Activated CD8-positive, alpha-beta T cell treated with anti-CD3 and anti-CD28 coated beads for 36 hours (primary cell): ENCODE results near the gene CFAP221. TPM values are rescaled to one million over a fixed set of nuclear protein-coding genes. Genes with fewer than 3 reads are reported as not detected.

Experiments
- ATAC-seq: fragments of 200-7000 bp; cut with Tn5 transposase; one replicate; pipeline ENCODE4 v1.10.0; 2021; ENCODE audit warnings: mild to moderate bottlenecking, moderate library complexity
- CTCF ChIA-PET: fragments of 350-600 bp; sonication (Branson Sonifier 250); formaldehyde crosslinking; loops from one replicate; lab custom pipeline; 2021; ENCODE audit warnings: antibody characterized with exemption; lab: Charles Lee
- POLR2A ChIA-PET: fragments of 350-600 bp; sonication (Branson Sonifier 250); formaldehyde crosslinking; loops from one replicate; lab custom pipeline; 2021; ENCODE audit warnings: antibody characterized with exemption; lab: Charles Lee
- DNase-seq: peaks from one replicate; pipeline ENCODE4 v3.0.0-alpha.2; 2020
- H3K27ac Mint-ChIP-seq: one replicate; pipeline ENCODE4 v1.8.0; 2021; ENCODE audit warnings: mild to moderate bottlenecking, mixed read lengths
- H3K27me3 Mint-ChIP-seq: one replicate; pipeline ENCODE4 v1.8.0; 2021; ENCODE audit warnings: mixed read lengths
- H3K36me3 Mint-ChIP-seq: one replicate; pipeline ENCODE4 v1.8.0; 2021; ENCODE audit warnings: low read depth, mixed read lengths
- H3K4me1 Mint-ChIP-seq: one replicate; pipeline ENCODE4 v1.8.0; 2021; ENCODE audit warnings: low read depth, mixed read lengths
- H3K4me3 Mint-ChIP-seq: one replicate; pipeline ENCODE4 v1.8.0; 2021; ENCODE audit warnings: mild to moderate bottlenecking, moderate library complexity, mixed read lengths
- H3K9me3 Mint-ChIP-seq: one replicate; pipeline ENCODE4 v1.8.0; 2021; ENCODE audit warnings: mixed read lengths
- intact Hi-C: fragments of 100-400 bp; cut with micrococcal nuclease; formaldehyde crosslinking; loops from one replicate; pipeline ENCODE4 v1.10.0; 2022
- total RNA-seq, 2 experiments: library from RNA; stranded (reverse); gene quantifications; one replicate each; pipeline ENCODE4 v1.2.3, GENCODE V29; 2021
- TF ChIP-seq, protein P1 (sequence below): fragments of 200-600 bp; IDR thresholded peaks from one replicate; pipeline ENCODE4 v1.8.0; 2022; ENCODE audit warnings: antibody characterized with exemption, mild to moderate bottlenecking

The CFAP221 gene
- total RNA-seq, 2 experiments from 2014 or later: not detected

DNA sequence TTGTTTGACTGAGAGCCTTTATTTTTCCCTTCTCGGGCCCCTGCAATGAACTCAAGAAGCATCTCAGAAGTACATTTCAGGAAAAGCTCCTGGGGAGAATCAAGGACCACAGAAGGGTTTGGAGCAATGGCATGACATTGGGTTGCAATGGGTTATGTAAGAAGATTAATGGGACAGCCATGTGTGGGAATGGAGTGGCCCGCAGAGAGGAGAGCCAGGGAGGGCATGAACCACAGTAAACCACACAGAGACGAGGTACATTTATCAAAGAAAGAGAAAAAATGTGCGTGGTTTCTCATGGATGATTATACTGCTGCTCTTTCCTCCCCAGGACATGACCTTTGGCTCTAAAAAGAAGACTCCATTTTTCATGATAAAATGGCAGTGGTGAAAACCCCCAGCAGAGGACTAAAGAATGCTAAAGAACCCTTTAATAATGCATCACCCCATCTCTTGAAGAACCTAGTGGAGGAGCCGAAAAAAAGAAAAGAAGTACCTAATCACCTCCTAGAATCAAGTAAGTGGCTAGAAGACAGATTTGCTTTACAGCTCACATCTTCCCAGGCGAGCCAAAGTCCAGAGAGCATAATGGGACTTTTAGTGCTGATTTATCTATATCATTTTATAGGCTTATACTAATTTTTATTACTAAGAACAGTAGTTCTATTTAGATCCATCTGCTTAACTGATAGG is 1.7 kb downstream of the CFAP221 start:
- H3K36me3 Mint-ChIP-seq: no peaks in the 10 kb centered on the region
- intact Hi-C loops: no loop called here
- ChIA-PET CTCF (interaction anchor here (2.1 kb wide), 1 partner anchor 10 kb away, joined by 6 read pairs; no protein-coding TSS in a partner anchor), POLR2A (no interaction called here)
- TF ChIP-seq, protein P1, sequence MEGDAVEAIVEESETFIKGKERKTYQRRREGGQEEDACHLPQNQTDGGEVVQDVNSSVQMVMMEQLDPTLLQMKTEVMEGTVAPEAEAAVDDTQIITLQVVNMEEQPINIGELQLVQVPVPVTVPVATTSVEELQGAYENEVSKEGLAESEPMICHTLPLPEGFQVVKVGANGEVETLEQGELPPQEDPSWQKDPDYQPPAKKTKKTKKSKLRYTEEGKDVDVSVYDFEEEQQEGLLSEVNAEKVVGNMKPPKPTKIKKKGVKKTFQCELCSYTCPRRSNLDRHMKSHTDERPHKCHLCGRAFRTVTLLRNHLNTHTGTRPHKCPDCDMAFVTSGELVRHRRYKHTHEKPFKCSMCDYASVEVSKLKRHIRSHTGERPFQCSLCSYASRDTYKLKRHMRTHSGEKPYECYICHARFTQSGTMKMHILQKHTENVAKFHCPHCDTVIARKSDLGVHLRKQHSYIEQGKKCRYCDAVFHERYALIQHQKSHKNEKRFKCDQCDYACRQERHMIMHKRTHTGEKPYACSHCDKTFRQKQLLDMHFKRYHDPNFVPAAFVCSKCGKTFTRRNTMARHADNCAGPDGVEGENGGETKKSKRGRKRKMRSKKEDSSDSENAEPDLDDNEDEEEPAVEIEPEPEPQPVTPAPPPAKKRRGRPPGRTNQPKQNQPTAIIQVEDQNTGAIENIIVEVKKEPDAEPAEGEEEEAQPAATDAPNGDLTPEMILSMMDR: no peak
- no peaks in the 10 kb centered on the region for H3K9me3 Mint-ChIP-seq
- H3K4me3 Mint-ChIP-seq: no peak overlapping the region
- ATAC-seq (no peak), DNase-seq (no peak)
- H3K27ac Mint-ChIP-seq: no peak overlapping the region
- peaks cover 8% of the 10 kb centered on the region for H3K4me1 Mint-ChIP-seq
- H3K27me3 Mint-ChIP-seq: peaks cover 42% of the 10 kb centered on the region

DNA sequence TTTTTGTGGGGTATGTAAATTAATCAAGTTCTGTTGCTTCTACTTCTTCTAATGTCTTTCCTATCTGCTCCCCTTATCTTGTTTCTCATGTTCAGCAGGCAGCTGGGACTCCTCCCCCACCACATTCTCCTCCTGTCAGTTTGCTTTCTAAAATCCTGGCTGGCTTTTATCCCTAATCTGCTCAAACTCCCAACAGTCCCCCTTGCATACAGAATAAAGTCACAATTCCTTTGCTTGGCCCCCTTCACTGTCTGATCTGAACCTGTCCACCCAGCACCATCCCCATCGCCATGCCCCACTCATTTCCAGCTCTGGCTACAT is 2.2 kb downstream of the CFAP221 start:
- DNase-seq (no peak), ATAC-seq (no peak)
- Mint-ChIP-seq H3K9me3 (no peaks in the 10 kb centered on the region), H3K4me1 (peaks cover 8% of the 10 kb centered on the region), H3K36me3 (no peaks in the 10 kb centered on the region), H3K27ac (no peak overlapping the region), H3K27me3 (peaks cover 41% of the 10 kb centered on the region), H3K4me3 (no peak overlapping the region)
- ChIA-PET POLR2A (no interaction called here), CTCF (no interaction called here)
- TF ChIP-seq, protein P1: no peak
- intact Hi-C loops: no loop called here

DNA sequence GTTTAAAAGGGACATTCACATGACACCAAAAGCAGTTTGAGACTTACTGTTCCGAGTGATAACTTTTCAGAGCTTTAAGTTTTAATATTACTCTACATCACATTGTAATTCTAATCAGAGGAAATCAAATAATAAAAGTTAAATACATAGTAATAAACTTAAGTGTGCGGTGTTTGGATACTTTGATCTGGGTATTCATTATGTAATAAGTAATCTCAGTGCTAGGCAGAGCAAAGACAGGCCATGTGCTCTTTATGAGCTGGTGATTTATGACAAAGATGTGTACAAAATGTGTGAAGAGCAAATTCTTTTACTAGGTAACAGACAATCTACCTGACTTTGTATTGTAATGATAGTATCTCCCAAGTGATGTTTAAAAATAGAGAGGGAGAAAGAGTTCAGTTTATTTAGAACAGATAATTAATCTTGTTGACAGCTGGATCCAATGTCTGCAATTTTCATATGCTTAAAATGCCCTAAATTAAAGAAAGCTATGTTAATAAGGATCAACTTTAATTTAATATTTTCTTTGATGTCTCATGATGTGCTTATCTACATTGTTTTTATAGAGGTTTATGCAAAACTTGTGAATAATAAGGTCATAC is 4.4 kb downstream of the CFAP221 start:
- ChIA-PET POLR2A (no interaction called here), CTCF (no interaction called here)
- intact Hi-C loops: no loop called here
- Mint-ChIP-seq H3K27me3 (peaks cover 26% of the 10 kb centered on the region), H3K4me3 (no peak overlapping the region), H3K9me3 (no peaks in the 10 kb centered on the region), H3K4me1 (peaks cover 4% of the 10 kb centered on the region), H3K27ac (no peak overlapping the region), H3K36me3 (no peaks in the 10 kb centered on the region)
- ATAC-seq (no peak), DNase-seq (no peak)
- TF ChIP-seq, protein P1: no peak

DNA sequence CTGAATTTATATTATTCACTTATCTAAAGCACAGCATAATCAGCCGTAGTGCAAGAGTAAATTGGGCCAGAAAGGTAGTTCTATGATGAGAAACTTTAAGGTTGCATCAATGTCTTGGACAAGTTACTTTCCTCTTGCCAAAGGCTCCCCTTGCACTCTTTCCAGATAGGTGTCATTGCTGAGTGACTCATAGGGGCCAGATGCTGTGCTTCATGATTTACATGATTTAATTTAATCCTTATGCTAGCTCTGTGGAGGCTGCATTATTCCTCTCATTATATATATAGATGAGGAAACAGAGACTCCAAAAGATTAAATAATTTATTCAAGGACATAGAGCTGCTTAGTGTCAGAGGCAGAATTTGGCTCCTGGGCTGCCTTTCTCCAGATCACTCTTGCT is 5.0 kb downstream of the CFAP221 start:
- ChIA-PET CTCF (no interaction called here), POLR2A (no interaction called here)
- intact Hi-C loops: no loop called here
- Mint-ChIP-seq H3K27me3 (peaks cover 22% of the 10 kb centered on the region), H3K36me3 (no peaks in the 10 kb centered on the region), H3K4me1 (no peaks in the 10 kb centered on the region), H3K27ac (no peak overlapping the region), H3K4me3 (no peak overlapping the region), H3K9me3 (no peaks in the 10 kb centered on the region)
- DNase-seq (no peak), ATAC-seq (no peak)
- TF ChIP-seq, protein P1: no peak

DNA sequence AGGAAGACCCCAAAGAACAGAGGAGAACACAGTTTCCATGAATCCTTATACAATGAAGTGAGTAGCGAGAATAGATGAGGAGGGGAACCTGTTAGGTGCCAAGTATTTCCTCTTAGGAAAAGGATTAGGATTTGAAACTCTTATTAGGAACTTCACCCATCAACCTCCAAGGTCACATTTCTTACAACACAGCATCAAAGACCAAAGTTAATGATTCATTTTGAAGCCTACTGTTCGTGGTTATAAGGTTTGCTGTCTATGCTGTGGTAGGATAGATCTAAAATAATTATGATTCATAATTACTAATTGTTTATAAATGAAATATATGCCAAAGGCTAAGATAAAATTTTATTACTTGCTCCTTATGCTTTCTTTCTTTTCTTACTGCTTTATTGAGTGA is 6.1 kb downstream of the CFAP221 start:
- ChIA-PET CTCF (no interaction called here), POLR2A (no interaction called here)
- H3K4me3 Mint-ChIP-seq: no peak overlapping the region
- TF ChIP-seq, protein P1: no peak
- no peaks in the 10 kb centered on the region for H3K9me3 Mint-ChIP-seq
- H3K4me1 Mint-ChIP-seq: no peaks in the 10 kb centered on the region
- H3K36me3 Mint-ChIP-seq: no peaks in the 10 kb centered on the region
- H3K27me3 Mint-ChIP-seq: peaks cover 19% of the 10 kb centered on the region
- DNase-seq (no peak), ATAC-seq (no peak)
- intact Hi-C loops: no loop called here
- H3K27ac Mint-ChIP-seq: no peak overlapping the region
